CD14-positive monocyte (primary cell): Measurements from ENCODE around the gene SERINC4. TPM values are rescaled to one million over a fixed set of nuclear protein-coding genes. Genes with fewer than 3 reads are reported as not detected.
A peak's percentile ranks its signal among the peaks of the same experiment; 100 is the strongest.
"Not testable (repeated sequence)": the region's sequence is repeated elsewhere in the genome, so short reads cannot be mapped to it uniquely, and the experiment has no call there.

Experiments
- DNase-seq, 3 donors: peaks; one replicate each; pipeline ENCODE4 v3.0.0-alpha.2; 2011 to 2022
- H2AFZ ChIP-seq: 2 replicates; pipeline ENCODE4 v1.6.0; 2012; ENCODE audit warnings: mild to moderate bottlenecking, low read depth, low read length, inconsistent platforms; ENCODE audit not compliant: insufficient read depth, poor library complexity, severe bottlenecking
- H3K27ac ChIP-seq, 2 donors: 1 replicate in 1 of 2; 2 replicates in 1 of 2; pipeline ENCODE4 v1.5.1; 2012 to 2013; ENCODE audit warnings: low read length in 2 of 2, control low read depth in 1 of 2, inconsistent platforms in 1 of 2, low read depth in 1 of 2, mild to moderate bottlenecking in 1 of 2
- H3K27me3 ChIP-seq, 2 donors: one replicate each; pipeline versions ENCODE4 v1.6.0 to v1.6.1; 2011 to 2013; ENCODE audit warnings: low read length in 2 of 2; ENCODE audit not compliant: control insufficient read depth in 2 of 2, insufficient read depth in 2 of 2
- H3K36me3 ChIP-seq, 2 donors: replicated peaks in 1 of 2; 1 replicate in 1 of 2; 2 replicates in 1 of 2; pipeline versions ENCODE4 v1.5.1 to v1.6.1; 2012 to 2013; ENCODE audit warnings: low read length in 2 of 2, control low read depth in 1 of 2, inconsistent platforms in 1 of 2, mild to moderate bottlenecking in 1 of 2; ENCODE audit not compliant: insufficient read depth in 2 of 2, control insufficient read depth in 1 of 2
- H3K4me1 ChIP-seq, 2 donors: 1 replicate in 1 of 2; 2 replicates in 1 of 2; pipeline versions ENCODE4 v1.5.1 to v1.6.1; 2012 to 2013; ENCODE audit warnings: low read length in 2 of 2, control low read depth in 1 of 2, inconsistent platforms in 1 of 2, mild to moderate bottlenecking in 1 of 2, moderate library complexity in 1 of 2; ENCODE audit not compliant: insufficient read depth in 2 of 2, control insufficient read depth in 1 of 2
- H3K4me2 ChIP-seq: replicated peaks from 2 replicates; pipeline ENCODE3; 2012; ENCODE audit warnings: low read length, moderate library complexity, mild to moderate bottlenecking; ENCODE audit not compliant: poor library complexity, severe bottlenecking; ENCODE audit errors: extremely low read depth
- H3K4me3 ChIP-seq, 3 experiments: fragments of 200-600 bp in 1 of 3; sonication (generic) in 1 of 3; replicated peaks in 1 of 3; 1 replicate in 2 of 3; 2 replicates in 1 of 3; pipeline ENCODE4 v1.5.1; 2011 to 2013; ENCODE audit warnings: low read length in 3 of 3, mild to moderate bottlenecking in 3 of 3, control low read depth in 2 of 3, low read depth in 2 of 3, inconsistent platforms in 1 of 3, moderate library complexity in 1 of 3
- H3K79me2 ChIP-seq: 2 replicates; pipeline ENCODE4 v1.6.0; 2012; ENCODE audit warnings: mild to moderate bottlenecking, control low read depth, inconsistent platforms, low read length, moderate library complexity; ENCODE audit not compliant: insufficient read depth
- H3K9ac ChIP-seq: 2 replicates; pipeline ENCODE4 v1.6.0; 2017; ENCODE audit warnings: low read length, mild to moderate bottlenecking; ENCODE audit not compliant: insufficient read depth, poor library complexity, severe bottlenecking
- H3K9me3 ChIP-seq, 2 donors: replicated peaks in 1 of 2; 1 replicate in 1 of 2; 2 replicates in 1 of 2; pipeline versions ENCODE4 v1.5.1 to v1.6.1; 2012 to 2013; ENCODE audit warnings: low read length in 2 of 2, control low read depth in 1 of 2; ENCODE audit not compliant: control insufficient read depth in 1 of 2, insufficient read depth in 1 of 2
- H4K20me1 ChIP-seq: 2 replicates; pipeline ENCODE4 v1.6.0; 2012; ENCODE audit warnings: mild to moderate bottlenecking, low read length, control low read depth, moderate library complexity; ENCODE audit not compliant: insufficient read depth
- H3K27ac Mint-ChIP-seq, 7 donors: one replicate each; pipeline ENCODE4 v1.8.0; 2020; ENCODE audit warnings: mild to moderate bottlenecking in 7 of 7, mixed read lengths in 7 of 7, moderate library complexity in 6 of 7, inconsistent platforms in 2 of 7
- H3K27me3 Mint-ChIP-seq, 3 donors: one replicate each; pipeline ENCODE4 v1.8.0; 2021 to 2022; ENCODE audit warnings: low read depth in 3 of 3, mild to moderate bottlenecking in 3 of 3, mixed read lengths in 3 of 3, moderate library complexity in 3 of 3, inconsistent platforms in 1 of 3
- H3K36me3 Mint-ChIP-seq, 2 donors: one replicate each; pipeline ENCODE4 v1.8.0; 2020; ENCODE audit warnings: mixed read lengths in 2 of 2, inconsistent platforms in 1 of 2, mild to moderate bottlenecking in 1 of 2
- H3K4me1 Mint-ChIP-seq: one replicate; pipeline ENCODE4 v1.8.0; 2020; ENCODE audit warnings: mild to moderate bottlenecking, mixed read lengths
- H3K4me3 Mint-ChIP-seq, 2 donors: one replicate each; pipeline ENCODE4 v1.8.0; 2020; ENCODE audit warnings: mild to moderate bottlenecking in 2 of 2, mixed read lengths in 2 of 2, moderate library complexity in 1 of 2
- H3K9me3 Mint-ChIP-seq, 7 donors: one replicate each; pipeline ENCODE4 v1.8.0; 2020 to 2022; ENCODE audit warnings: mixed read lengths in 7 of 7, mild to moderate bottlenecking in 6 of 7, moderate library complexity in 6 of 7, inconsistent platforms in 2 of 7
- WGBS: methylation state at CpG from one replicate; pipeline ENCODE4 v1.1.5; 2013; ENCODE audit warnings: missing lambda C conversion rate; ENCODE audit not compliant: insufficient coverage; 5-methylcytosine and 5-hydroxymethylcytosine counted together
- intact Hi-C, 2 donors: fragments of 100-400 bp; cut with micrococcal nuclease; formaldehyde crosslinking; loops; one replicate each; pipeline versions ENCODE4 v1.15.0 to v1.15.1; 2023
- polyA plus RNA-seq, 3 donors: library from polyadenylated mRNA; depleted of rRNA in 1 of 3; unstranded in 2 of 3; stranded (reverse) in 1 of 3; fragments of 300-500 nt in 2 of 3; fragments of >200 nt in 1 of 3; fragmentation: Illumina TruSeq in 2 of 3; gene quantifications; 1 replicate in 2 of 3; 2 replicates in 1 of 3; pipeline ENCODE4 v1.2.3, GENCODE V29; 2012 to 2021
- TF ChIP-seq, protein P1 (sequence below): fragments of 200-600 bp; IDR thresholded peaks from one replicate; pipeline ENCODE4 v1.8.0; 2022; ENCODE audit warnings: antibody characterized with exemption, mild to moderate bottlenecking

Gene SERINC4
- polyA plus RNA-seq, 3 donors = 0.09 to 0.70 (median 0.56) TPM

DNA sequence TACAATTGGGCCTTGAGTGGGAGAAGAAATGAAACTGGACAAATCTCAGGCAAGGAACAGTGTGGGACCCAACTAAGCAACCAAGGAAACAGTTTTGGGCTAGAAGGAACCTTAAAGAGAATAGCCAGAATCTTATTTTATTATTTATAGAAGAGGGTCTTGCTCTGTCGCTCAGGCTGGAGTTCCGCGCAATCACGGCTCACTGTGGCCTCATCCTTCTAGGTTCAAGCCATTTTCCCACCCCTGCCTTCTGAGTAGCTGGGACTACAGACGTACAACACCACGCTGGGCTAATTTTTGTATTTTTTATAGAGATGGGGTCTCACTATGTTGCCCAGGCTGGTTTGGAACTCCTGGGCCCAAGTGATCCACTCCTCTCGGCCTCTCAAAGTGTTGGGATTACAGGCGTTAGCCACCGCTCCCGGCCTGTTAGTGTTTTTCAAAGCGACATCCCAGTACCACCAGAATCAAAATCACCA is 26.0 kb upstream of the SERINC4 start:
- H3K36me3 ChIP-seq = no peaks in the 10 kb centered on the region
- Mint-ChIP-seq H3K4me1 (peaks cover 37% of the 10 kb centered on the region), H3K36me3 (peaks cover 0 to 9% of the 10 kb centered on the region in 2 donors), H3K9me3 (no peaks in the 10 kb centered on the region), H3K27me3 (peaks cover 0 to 4% (median 0%) of the 10 kb centered on the region in 3 donors), H3K27ac (peak overlapping the region in 4 of 7 donors; percentile 58 to 87 (median 68)), H3K4me3 (peak overlapping the region in 1 of 2 donors; percentile 84)
- H3K27ac ChIP-seq = peak overlapping the region; percentile 25 to 58
- no peak for DNase-seq
- peaks cover 20 to 38% of the 10 kb centered on the region in 2 donors for H3K4me1 ChIP-seq
- peak overlapping the region; percentile 91 for H3K4me2 ChIP-seq
- no peaks in the 10 kb centered on the region for H3K27me3 ChIP-seq
- no peaks in the 10 kb centered on the region for H4K20me1 ChIP-seq
- TF ChIP-seq, protein P1, sequence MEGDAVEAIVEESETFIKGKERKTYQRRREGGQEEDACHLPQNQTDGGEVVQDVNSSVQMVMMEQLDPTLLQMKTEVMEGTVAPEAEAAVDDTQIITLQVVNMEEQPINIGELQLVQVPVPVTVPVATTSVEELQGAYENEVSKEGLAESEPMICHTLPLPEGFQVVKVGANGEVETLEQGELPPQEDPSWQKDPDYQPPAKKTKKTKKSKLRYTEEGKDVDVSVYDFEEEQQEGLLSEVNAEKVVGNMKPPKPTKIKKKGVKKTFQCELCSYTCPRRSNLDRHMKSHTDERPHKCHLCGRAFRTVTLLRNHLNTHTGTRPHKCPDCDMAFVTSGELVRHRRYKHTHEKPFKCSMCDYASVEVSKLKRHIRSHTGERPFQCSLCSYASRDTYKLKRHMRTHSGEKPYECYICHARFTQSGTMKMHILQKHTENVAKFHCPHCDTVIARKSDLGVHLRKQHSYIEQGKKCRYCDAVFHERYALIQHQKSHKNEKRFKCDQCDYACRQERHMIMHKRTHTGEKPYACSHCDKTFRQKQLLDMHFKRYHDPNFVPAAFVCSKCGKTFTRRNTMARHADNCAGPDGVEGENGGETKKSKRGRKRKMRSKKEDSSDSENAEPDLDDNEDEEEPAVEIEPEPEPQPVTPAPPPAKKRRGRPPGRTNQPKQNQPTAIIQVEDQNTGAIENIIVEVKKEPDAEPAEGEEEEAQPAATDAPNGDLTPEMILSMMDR = no peak
- H3K9me3 ChIP-seq = no peaks in the 10 kb centered on the region
- H3K9ac ChIP-seq = no peak overlapping the region
- peaks cover 94% of the 10 kb centered on the region for H3K79me2 ChIP-seq
- WGBS = no CpG with 5 or more reads among the region's 11 CpGs
- intact Hi-C loops = loop anchor here (5.0 kb wide), 1 partner anchor 34 kb away; the partner anchor contains the start of gene SERF2 (in 2 of the 2)
- peak overlapping the region in 1 of 3 experiments; percentile 90 for H3K4me3 ChIP-seq
- H2AFZ ChIP-seq = peak overlapping the region; percentile 99

DNA sequence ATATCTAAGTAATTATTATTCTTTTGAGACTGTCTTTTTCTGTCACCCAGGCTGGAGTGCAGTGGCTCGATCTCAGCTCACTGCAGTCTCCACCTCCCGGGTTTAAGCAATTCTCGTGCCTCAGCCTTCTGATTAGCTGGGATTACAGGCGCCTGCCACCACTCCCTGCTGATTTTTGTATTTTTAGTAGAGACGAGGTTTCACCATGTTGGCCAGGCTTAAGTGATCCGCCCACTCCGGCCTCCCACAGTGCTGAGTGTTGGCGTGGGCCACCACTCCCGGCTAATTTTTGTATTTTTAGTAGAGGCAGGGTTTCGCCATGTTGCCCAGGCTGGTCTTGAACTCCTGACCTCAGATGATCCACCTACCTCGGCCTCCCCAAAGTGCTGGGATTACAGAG is 25.3 kb upstream of the SERINC4 start:
- H3K4me1 Mint-ChIP-seq = peaks cover 35% of the 10 kb centered on the region
- H3K9ac ChIP-seq, H3K4me3 Mint-ChIP-seq, H3K9me3 Mint-ChIP-seq, H3K27me3 ChIP-seq, H4K20me1 ChIP-seq, H3K27ac ChIP-seq, H3K4me3 ChIP-seq, DNase-seq, H3K9me3 ChIP-seq, H3K4me2 ChIP-seq, H3K27ac Mint-ChIP-seq, H3K36me3 Mint-ChIP-seq, H3K36me3 ChIP-seq, H3K27me3 Mint-ChIP-seq, H2AFZ ChIP-seq: not testable (repeated sequence)
- intact Hi-C loops = loop anchor here (5.0 kb wide), 1 partner anchor 33 kb away; the partner anchor contains the start of gene SERF2 (in 2 of the 2)
- WGBS = 100% methylated on average over 5 of the region's 11 CpGs
- Histone ChIP-seq H3K79me2 (peaks cover 94% of the 10 kb centered on the region), H3K4me1 (peaks cover 20 to 38% of the 10 kb centered on the region in 2 donors)
